BLaER1 (cell line): ENCODE data around the gene PRSS56.
A peak's percentile ranks its signal among the peaks of the same experiment; 100 is the strongest.

Experiments
- H3K27ac ChIP-seq: shearing (Covaris generic); formaldehyde crosslinking; 2 replicates; pipeline ENCODE4 v1.8.1; 2022
- H3K27me3 ChIP-seq: shearing (Covaris generic); formaldehyde crosslinking; 2 replicates; pipeline ENCODE4 v1.8.1; 2022
- H3K36me3 ChIP-seq: shearing (Covaris generic); formaldehyde crosslinking; 2 replicates; pipeline ENCODE4 v1.8.1; 2022
- H3K4me1 ChIP-seq: shearing (Covaris generic); formaldehyde crosslinking; 2 replicates; pipeline ENCODE4 v1.8.1; 2022
- H3K4me2 ChIP-seq: shearing (Covaris generic); formaldehyde crosslinking; 2 replicates; pipeline ENCODE4 v1.8.1; 2022
- H3K4me3 ChIP-seq: shearing (Covaris generic); formaldehyde crosslinking; 2 replicates; pipeline ENCODE4 v1.8.1; 2022
- H3K9ac ChIP-seq: shearing (Covaris generic); formaldehyde crosslinking; 2 replicates; pipeline ENCODE4 v1.8.1; 2022
- H3K9me3 ChIP-seq: shearing (Covaris generic); formaldehyde crosslinking; 2 replicates; pipeline ENCODE4 v1.8.1; 2022
- H4K20me1 ChIP-seq: shearing (Covaris generic); formaldehyde crosslinking; 2 replicates; pipeline ENCODE4 v1.8.1; 2022
- Cebpa-rat ChIP-seq: shearing (Covaris generic); IDR thresholded peaks from 2 replicates; pipeline ENCODE4 v1.8.1; 2022

PRSS56 gene

DNA sequence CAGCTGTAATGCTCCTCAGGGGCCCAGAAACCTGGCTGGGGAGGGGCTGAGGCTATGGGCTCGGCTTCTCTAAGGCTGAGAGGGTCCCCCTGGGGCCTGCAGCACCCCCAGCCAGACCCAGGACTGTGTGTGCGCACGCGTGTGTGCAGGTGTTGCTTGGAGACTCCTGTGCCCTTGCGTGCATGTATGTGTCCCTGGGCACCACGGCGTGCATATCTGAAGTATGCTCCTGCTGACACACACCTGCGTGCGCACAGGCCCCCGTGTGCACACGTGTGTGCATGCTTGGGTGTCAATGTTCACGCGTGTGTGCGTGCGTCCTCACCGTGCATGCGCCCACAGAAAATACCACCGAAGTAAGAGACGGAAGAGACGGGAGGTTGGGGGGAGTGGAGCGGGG lies 17.7 kb upstream of the PRSS56 start:
- H3K9ac ChIP-seq = no peak overlapping the region
- peaks cover 7% of the 10 kb centered on the region; the same call in 1 of the 2 replicates for H4K20me1 ChIP-seq
- H3K9me3 ChIP-seq = no peaks in the 10 kb centered on the region
- H3K36me3 ChIP-seq = no peaks in the 10 kb centered on the region
- no peak for TF ChIP-seq Cebpa-rat
- H3K27ac ChIP-seq = no peak overlapping the region
- peak overlapping the region; percentile 65 for H3K4me2 ChIP-seq
- peaks cover 18% of the 10 kb centered on the region for H3K4me1 ChIP-seq
- no peak overlapping the region for H3K4me3 ChIP-seq
- H3K27me3 ChIP-seq = peaks cover 64% of the 10 kb centered on the region

DNA sequence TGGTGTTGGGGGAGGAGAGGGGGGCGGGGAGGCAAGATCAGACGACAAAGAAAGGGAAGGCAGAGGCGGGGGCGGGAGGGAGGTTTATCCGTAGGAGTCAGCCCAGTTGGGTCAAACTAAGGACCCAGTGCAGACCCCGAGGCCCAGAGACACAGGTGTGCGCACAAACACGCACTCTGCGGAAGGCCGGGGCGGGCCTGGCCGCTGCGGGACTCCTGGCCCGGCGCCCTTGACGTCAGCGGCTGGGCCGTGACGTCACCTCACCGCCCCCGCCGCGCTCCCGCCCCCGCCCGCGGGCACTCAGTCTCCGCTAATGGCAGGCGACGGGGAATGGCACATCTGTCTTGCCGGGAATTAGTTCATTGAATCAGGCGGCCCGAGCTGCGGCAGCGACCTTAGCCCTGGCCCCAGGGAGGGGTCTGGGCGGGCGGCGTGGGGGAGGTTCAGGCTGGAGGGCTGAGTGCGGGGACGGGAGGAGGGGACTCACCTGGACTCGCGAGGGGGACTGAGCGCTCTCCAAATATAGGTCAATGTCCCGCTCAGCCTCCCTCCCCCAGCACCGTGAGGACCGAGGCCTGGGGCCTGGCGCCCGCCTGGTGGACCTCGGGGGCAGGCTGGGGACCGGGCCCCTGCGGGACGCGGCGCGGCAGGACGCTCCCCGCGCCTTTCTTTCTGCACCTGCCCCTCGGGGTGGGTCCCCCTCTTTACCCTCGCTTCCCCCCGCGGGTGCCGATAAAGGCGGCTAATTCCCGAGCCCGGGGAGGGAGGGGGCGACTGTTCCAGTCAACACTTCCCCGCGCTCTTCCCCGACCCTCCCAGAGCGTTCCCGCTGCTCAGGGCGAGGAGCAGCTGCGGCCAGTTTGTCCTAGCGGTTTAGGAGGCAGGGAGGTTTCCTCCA lies 17.0 kb upstream of the PRSS56 start:
- Histone ChIP-seq H4K20me1 (peaks cover 7% of the 10 kb centered on the region; the same call in 1 of the 2 replicates), H3K27me3 (peaks cover 64% of the 10 kb centered on the region), H3K4me2 (peak overlapping the region; percentile 51), H3K9ac (no peak overlapping the region), H3K9me3 (no peaks in the 10 kb centered on the region), H3K27ac (no peak overlapping the region), H3K4me3 (no peak overlapping the region), H3K36me3 (no peaks in the 10 kb centered on the region), H3K4me1 (peaks cover 18% of the 10 kb centered on the region)
- no peak for TF ChIP-seq Cebpa-rat

DNA sequence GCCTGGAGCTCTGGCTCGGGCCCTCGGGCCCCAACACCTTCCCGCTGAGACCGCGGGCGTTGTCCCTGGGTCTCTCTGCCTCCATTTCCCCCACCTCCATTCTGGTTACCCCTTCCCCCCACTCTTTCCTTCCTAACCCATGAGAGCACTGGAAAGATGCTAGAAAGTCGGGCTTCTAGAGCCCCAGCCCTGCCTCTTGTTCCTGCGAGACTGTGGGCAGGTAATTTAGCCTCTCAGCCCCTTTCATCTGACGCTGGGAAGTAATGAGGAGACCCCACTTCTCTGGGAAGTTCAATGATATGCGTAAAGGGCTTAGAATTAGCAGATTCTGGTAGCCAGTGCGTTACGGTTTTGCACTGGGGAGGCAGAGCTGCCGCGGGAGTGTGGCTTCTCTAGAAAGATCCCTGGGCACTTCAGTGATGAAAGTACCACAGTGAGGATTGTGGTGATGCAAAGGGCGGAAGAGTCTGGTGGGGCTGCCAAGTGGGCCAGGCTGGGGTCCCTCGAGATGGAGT lies 16.3 kb upstream of the PRSS56 start:
- no peak for TF ChIP-seq Cebpa-rat
- peaks cover 18% of the 10 kb centered on the region for H3K4me1 ChIP-seq
- H3K36me3 ChIP-seq = no peaks in the 10 kb centered on the region
- peaks cover 64% of the 10 kb centered on the region for H3K27me3 ChIP-seq
- H4K20me1 ChIP-seq = peaks cover 7% of the 10 kb centered on the region; the same call in 1 of the 2 replicates
- no peak overlapping the region for H3K27ac ChIP-seq
- H3K9me3 ChIP-seq = no peaks in the 10 kb centered on the region
- H3K4me2 ChIP-seq = peak overlapping the region; percentile 51; the same call in 1 of the 2 replicates
- H3K9ac ChIP-seq = no peak overlapping the region
- no peak overlapping the region for H3K4me3 ChIP-seq

DNA sequence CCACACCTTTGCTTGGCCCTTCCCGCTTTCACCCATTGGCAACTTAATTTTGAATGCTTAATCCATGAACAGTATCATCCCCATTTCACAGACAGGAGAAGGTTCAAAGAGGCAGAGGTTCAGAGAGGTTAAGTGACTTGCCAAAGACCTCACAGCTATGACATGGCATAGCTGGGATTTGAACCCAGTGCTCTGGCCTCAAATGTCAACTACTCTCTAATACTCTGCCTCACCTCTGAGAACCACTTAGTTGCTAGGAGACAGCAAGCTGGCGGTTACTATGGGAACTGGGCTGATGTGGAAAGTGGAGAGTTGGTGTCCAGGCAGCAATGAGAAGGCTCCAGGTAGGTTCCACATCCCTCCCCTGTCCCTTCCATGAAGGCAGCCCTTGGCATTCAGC lies 15.8 kb upstream of the PRSS56 start:
- H3K36me3 ChIP-seq = no peaks in the 10 kb centered on the region
- H3K4me2 ChIP-seq = no peak overlapping the region
- no peak overlapping the region for H3K9ac ChIP-seq
- no peak for TF ChIP-seq Cebpa-rat
- H3K4me1 ChIP-seq = peaks cover 18% of the 10 kb centered on the region
- H4K20me1 ChIP-seq = peaks cover 7% of the 10 kb centered on the region; the same call in 1 of the 2 replicates
- peaks cover 64% of the 10 kb centered on the region for H3K27me3 ChIP-seq
- no peak overlapping the region for H3K27ac ChIP-seq
- no peaks in the 10 kb centered on the region for H3K9me3 ChIP-seq
- H3K4me3 ChIP-seq = no peak overlapping the region

DNA sequence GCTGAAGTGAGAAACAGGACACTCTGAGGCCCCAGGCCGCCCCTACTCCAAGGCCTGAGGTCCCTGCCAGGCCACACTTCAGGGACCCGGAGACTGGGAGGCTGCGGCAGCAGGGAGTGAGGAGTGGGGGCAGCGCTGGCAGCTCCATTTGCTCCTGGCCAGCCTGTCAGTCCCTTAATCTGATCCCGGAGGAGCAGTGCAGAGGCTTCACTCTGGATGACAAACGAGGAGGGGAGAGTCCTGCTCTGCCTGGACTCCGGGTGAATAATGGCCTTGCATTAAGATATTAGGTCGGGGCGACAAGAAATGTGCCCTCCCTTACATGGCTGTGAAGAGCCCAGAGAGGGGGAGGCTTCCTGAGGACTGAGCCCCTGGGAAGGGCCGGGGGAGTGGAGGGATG lies 14.3 kb upstream of the PRSS56 start:
- Histone ChIP-seq H3K27me3 (peaks cover 58% of the 10 kb centered on the region), H3K36me3 (no peaks in the 10 kb centered on the region), H3K27ac (no peak overlapping the region)

DNA sequence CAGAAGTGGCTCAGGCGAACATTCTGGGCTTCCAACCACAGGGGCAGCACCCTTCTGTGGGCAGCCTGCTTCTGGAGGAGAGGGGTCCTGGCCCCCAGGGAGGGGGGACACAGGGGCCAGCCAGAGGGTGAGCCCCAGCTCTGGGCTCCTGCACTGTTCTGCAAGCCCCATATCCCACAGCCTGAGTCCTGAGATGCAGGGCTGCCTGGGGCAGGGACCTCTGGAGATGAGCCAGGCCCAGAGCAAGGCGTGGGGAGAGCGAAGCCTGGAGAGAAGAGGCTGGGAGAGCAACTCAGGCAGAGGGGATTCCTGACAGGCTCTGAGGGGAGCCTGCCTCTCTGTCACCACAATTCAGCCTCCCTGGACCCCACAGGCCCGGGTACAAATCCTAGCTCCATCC lies 13.5 kb upstream of the PRSS56 start:
- no peak overlapping the region for H3K4me3 ChIP-seq
- H3K36me3 ChIP-seq = no peaks in the 10 kb centered on the region
- TF ChIP-seq Cebpa-rat = no peak
- peaks cover 55% of the 10 kb centered on the region for H3K27me3 ChIP-seq
- H3K9me3 ChIP-seq = no peaks in the 10 kb centered on the region
- H3K9ac ChIP-seq = no peak overlapping the region
- H4K20me1 ChIP-seq = peaks cover 12% of the 10 kb centered on the region; the same call in 1 of the 2 replicates
- H3K27ac ChIP-seq = no peak overlapping the region
- H3K4me1 ChIP-seq = peaks cover 33% of the 10 kb centered on the region
- no peak overlapping the region for H3K4me2 ChIP-seq

More for the DNA sequence above, 14.3 kb upstream of the PRSS56 start:
- H3K4me3 ChIP-seq = no peak overlapping the region
- H3K9me3 ChIP-seq = no peaks in the 10 kb centered on the region
- H3K4me1 ChIP-seq = peaks cover 25% of the 10 kb centered on the region
- no peak overlapping the region for H3K4me2 ChIP-seq
- H3K9ac ChIP-seq = no peak overlapping the region
- peaks cover 7% of the 10 kb centered on the region; the same call in 1 of the 2 replicates for H4K20me1 ChIP-seq
- TF ChIP-seq Cebpa-rat = no peak

DNA sequence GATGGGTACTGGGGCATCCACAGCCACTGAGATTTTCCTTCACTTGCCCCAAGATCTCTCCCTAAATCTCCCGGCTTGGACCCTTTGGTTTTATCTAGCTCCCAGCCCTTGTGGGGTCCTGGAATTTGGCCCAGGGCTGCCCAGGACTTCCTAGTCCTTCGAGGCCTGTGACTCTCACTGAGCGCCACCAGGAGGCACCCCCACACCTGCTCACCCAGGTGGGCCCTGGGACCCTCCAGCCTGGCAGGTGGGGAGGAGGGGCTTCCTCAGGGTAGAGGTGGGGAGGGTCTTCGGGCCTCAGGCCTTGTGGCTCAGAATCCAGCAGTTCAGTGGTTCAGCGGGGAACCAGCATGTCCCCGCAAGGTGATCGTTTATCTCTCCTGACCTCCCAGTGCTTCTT lies 11.9 kb upstream of the PRSS56 start:
- Histone ChIP-seq H3K9ac (no peak overlapping the region), H3K4me2 (no peak overlapping the region), H3K27ac (no peak overlapping the region), H3K9me3 (no peaks in the 10 kb centered on the region), H3K4me1 (peaks cover 38% of the 10 kb centered on the region), H4K20me1 (peaks cover 13% of the 10 kb centered on the region; the same call in 1 of the 2 replicates), H3K27me3 (peaks cover 41% of the 10 kb centered on the region), H3K36me3 (no peaks in the 10 kb centered on the region), H3K4me3 (no peak overlapping the region)
- no peak for TF ChIP-seq Cebpa-rat

DNA sequence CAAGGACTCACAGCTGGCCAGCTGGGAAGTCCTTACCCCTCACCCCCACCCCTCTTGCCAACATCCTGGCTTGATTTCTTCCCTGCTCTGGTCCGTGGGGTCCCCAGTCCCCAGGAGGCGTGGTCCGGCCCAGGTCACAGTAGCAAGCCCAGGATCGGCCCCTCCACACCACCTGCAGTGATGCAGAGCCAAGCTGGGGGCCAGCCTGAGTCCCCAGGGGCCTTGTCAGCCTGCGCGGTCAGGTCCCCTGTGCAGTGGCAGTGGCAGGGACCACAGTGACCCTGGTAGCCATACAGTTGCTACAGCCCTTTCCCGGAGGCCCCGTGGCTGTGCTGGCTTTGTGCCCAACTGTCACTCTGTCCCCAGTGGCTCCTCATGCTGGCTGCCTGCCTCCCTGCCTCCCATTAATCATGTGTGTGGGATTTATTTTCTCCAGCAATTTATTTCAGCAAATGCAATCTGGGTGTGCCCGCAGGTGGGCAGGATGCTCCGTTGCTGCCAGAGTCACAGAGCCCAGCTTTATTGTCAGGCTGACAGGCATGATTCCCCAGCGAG lies 8.8 kb upstream of the PRSS56 start:
- peaks cover 9% of the 10 kb centered on the region; the same call in 1 of the 2 replicates for H3K27me3 ChIP-seq
- H3K36me3 ChIP-seq = no peaks in the 10 kb centered on the region
- H3K4me3 ChIP-seq = no peak overlapping the region
- peaks cover 13% of the 10 kb centered on the region; the same call in 1 of the 2 replicates for H4K20me1 ChIP-seq
- peaks cover 29% of the 10 kb centered on the region for H3K4me1 ChIP-seq
- H3K27ac ChIP-seq = peak overlapping the region; percentile 2; the same call in 1 of the 2 replicates
- no peaks in the 10 kb centered on the region for H3K9me3 ChIP-seq
- no peak overlapping the region for H3K9ac ChIP-seq
- H3K4me2 ChIP-seq = peak overlapping the region; percentile 81
- no peak for TF ChIP-seq Cebpa-rat

DNA sequence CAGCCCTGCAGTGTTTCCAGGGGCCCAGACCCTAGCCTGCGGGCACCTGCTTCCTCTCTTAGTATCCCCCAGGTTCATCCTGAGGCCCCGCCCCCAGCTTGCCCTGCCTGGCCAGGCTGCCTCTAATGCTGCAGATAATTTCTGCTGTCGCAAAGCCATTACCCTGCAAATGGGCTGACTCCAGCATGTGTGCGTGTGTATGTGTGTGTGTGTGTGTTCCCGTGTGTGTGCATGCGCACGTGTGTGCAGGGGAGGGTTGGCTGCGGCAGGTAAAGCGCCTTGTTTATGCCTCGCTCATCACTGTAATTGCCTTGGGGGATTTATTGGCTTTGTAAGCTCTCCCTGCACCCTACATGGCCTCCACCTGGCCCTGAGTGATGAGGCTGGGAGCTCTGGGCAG lies 7.6 kb upstream of the PRSS56 start:
- Histone ChIP-seq H3K4me1 (peaks cover 29% of the 10 kb centered on the region), H3K36me3 (no peaks in the 10 kb centered on the region), H3K9me3 (no peaks in the 10 kb centered on the region), H3K9ac (0 out of 2 replicates have a peak overlapping the region, but pooled peaks have one; percentile 13), H3K27ac (no peak overlapping the region), H3K4me2 (peak overlapping the region; percentile 81), H3K4me3 (no peak overlapping the region), H3K27me3 (no peaks in the 10 kb centered on the region), H4K20me1 (0 out of 2 replicates have a peak, but pooled peaks cover 6% of the 10 kb centered on the region)
- no peak for TF ChIP-seq Cebpa-rat

DNA sequence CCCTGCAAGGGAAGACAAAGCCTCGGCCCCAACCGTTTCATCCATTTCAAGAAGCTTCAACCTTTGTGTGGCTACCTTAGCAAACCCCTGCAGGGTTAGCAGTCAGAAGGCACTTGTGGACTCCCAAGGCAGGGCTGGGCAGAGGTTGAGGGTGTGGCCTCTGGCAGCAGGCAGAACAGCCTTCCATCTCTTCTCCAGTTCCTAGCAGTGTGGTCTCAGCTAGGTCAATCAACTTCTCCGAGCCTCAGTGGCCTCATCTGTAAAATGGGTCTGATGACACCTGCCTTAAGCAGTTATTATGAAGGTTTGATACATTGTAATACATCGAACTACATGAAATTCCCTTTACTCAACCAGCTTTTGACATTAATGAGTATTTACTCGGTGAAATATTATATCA lies 6.8 kb upstream of the PRSS56 start:
- no peak for TF ChIP-seq Cebpa-rat
- no peak overlapping the region for H3K9ac ChIP-seq

More for the DNA sequence above, 6.8 kb upstream of the PRSS56 start:
- H3K27ac ChIP-seq = no peak overlapping the region
- no peaks in the 10 kb centered on the region for H3K36me3 ChIP-seq
- no peak overlapping the region for H3K4me2 ChIP-seq
- H3K9me3 ChIP-seq = no peaks in the 10 kb centered on the region
- peaks cover 29% of the 10 kb centered on the region for H3K4me1 ChIP-seq
- no peak overlapping the region for H3K4me3 ChIP-seq
- H3K27me3 ChIP-seq = no peaks in the 10 kb centered on the region
- H4K20me1 ChIP-seq = 0 out of 2 replicates have a peak, but pooled peaks cover 6% of the 10 kb centered on the region
